ENCODE results near the gene TEX10. TPM values are rescaled to one million over a fixed set of nuclear protein-coding genes. Genes with fewer than 3 reads are reported as not detected.

The TEX10 gene
- total RNA-seq, 2 experiments from 2014 or later = 26.6 to 30.2 TPM

GRCh38 chr9:100315561-100315960 lies 37.2 kb downstream of the TEX10 start:
- Mint-ChIP-seq H3K27ac (no peak overlapping the region), H3K4me1 (ENCODE audit: low read depth) (peaks cover 33% of the 10 kb centered on the region), H3K27me3 (no peaks in the 10 kb centered on the region), H3K9me3 (peaks cover 4% of the 10 kb centered on the region), H3K4me3 (no peak overlapping the region), H3K36me3 (ENCODE audit: low read depth) (peaks cover 70% of the 10 kb centered on the region)
- ATAC-seq (no peak), DNase-seq (no peak)
- POLR2A ChIA-PET = no interaction called here
- intact Hi-C loops (cut with micrococcal nuclease) = no loop called here
- TF ChIP-seq, protein P1, sequence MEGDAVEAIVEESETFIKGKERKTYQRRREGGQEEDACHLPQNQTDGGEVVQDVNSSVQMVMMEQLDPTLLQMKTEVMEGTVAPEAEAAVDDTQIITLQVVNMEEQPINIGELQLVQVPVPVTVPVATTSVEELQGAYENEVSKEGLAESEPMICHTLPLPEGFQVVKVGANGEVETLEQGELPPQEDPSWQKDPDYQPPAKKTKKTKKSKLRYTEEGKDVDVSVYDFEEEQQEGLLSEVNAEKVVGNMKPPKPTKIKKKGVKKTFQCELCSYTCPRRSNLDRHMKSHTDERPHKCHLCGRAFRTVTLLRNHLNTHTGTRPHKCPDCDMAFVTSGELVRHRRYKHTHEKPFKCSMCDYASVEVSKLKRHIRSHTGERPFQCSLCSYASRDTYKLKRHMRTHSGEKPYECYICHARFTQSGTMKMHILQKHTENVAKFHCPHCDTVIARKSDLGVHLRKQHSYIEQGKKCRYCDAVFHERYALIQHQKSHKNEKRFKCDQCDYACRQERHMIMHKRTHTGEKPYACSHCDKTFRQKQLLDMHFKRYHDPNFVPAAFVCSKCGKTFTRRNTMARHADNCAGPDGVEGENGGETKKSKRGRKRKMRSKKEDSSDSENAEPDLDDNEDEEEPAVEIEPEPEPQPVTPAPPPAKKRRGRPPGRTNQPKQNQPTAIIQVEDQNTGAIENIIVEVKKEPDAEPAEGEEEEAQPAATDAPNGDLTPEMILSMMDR (IDR thresholded peaks at IDR 0.05) = no peak
- CTCF ChIA-PET = no interaction called here

DNA sequence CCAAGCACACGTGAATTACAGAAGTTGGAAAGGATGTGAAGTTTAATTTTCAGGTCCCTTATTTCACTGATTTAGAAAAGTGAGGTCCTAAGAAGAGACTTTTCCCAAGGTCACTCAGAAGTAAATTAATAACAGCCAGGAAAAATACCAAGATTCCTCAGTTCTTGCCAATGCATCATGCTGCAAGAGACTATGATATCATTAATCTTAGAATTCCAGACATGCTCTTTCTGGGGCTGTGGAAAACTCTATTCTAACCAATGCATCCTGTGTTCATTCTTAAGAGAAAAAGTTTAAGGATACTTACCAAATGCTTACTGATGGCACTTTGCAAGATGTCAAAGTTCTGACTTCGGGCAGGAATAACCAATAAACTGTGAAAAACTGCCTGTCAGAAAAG lies 42.8 kb downstream of the TEX10 start:
- intact Hi-C loops (cut with micrococcal nuclease) = no loop called here
- DNase-seq = no peak
- H3K9me3 Mint-ChIP-seq = peaks cover 4% of the 10 kb centered on the region
- no peak overlapping the region for H3K27ac Mint-ChIP-seq
- H3K27me3 Mint-ChIP-seq = no peaks in the 10 kb centered on the region
- ChIA-PET CTCF (no interaction called here), POLR2A (no interaction called here)
- ATAC-seq = no peak
- peaks cover 69% of the 10 kb centered on the region for H3K36me3 Mint-ChIP-seq (ENCODE audit: low read depth)
- peaks cover 26% of the 10 kb centered on the region for H3K4me1 Mint-ChIP-seq (ENCODE audit: low read depth)
- TF ChIP-seq, protein P1 (IDR thresholded peaks at IDR 0.05) = no peak
- H3K4me3 Mint-ChIP-seq = no peak overlapping the region

- Mint-ChIP-seq H3K27ac (peak overlapping the region; percentile 9), H3K4me1 (ENCODE audit: low read depth) (peaks cover 29% of the 10 kb centered on the region), H3K36me3 (ENCODE audit: low read depth) (peaks cover 68% of the 10 kb centered on the region), H3K4me3 (no peak overlapping the region), H3K9me3 (peaks cover 4% of the 10 kb centered on the region), H3K27me3 (no peaks in the 10 kb centered on the region)
- ATAC-seq = no peak
- CTCF ChIA-PET = no interaction called here
- TF ChIP-seq, protein P1 (IDR thresholded peaks at IDR 0.05) = no peak
- POLR2A ChIA-PET = no interaction called here
- intact Hi-C loops (cut with micrococcal nuclease) = no loop called here
- DNase-seq = no peak
These were observed 43.7 kb downstream of the TEX10 start for GRCh38 chr9:100308965-100309564.

GRCh38 chr9:100307080-100307479 lies 45.7 kb downstream of the TEX10 start:
- no peak for DNase-seq
- H3K27ac Mint-ChIP-seq = no peak overlapping the region
- POLR2A ChIA-PET = no interaction called here
- peaks cover 23% of the 10 kb centered on the region for H3K4me1 Mint-ChIP-seq (ENCODE audit: low read depth)
- H3K4me3 Mint-ChIP-seq = no peak overlapping the region
- TF ChIP-seq, protein P1 (IDR thresholded peaks at IDR 0.05) = no peak
- CTCF ChIA-PET = no interaction called here
- H3K36me3 Mint-ChIP-seq (ENCODE audit: low read depth) = peaks cover 76% of the 10 kb centered on the region
- no peaks in the 10 kb centered on the region for H3K27me3 Mint-ChIP-seq
- peaks cover 4% of the 10 kb centered on the region for H3K9me3 Mint-ChIP-seq
- intact Hi-C loops (cut with micrococcal nuclease) = no loop called here
- ATAC-seq = no peak

DNA sequence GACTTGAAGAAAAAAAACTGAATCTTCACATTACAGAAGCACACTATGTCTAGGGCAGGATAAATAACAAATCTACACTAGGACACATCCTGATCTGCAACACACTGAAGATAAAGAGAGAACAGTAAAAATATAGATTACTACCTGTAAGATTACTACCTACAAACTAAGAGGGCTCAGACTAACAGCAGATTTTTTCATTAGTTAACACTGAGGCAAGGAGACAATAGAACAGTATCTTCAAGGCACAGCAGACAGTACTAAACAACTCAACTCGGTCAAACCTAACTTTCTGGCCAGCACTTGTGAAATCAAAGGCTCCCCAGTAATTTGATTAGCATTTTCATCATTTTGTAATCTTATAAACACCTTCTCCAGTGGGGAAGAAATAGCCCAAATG lies 46.5 kb downstream of the TEX10 start:
- ChIA-PET CTCF (no interaction called here), POLR2A (no interaction called here)
- Mint-ChIP-seq H3K27me3 (no peaks in the 10 kb centered on the region), H3K9me3 (peaks cover 3% of the 10 kb centered on the region), H3K4me3 (no peak overlapping the region), H3K27ac (no peak overlapping the region), H3K36me3 (ENCODE audit: low read depth) (peaks cover 77% of the 10 kb centered on the region), H3K4me1 (ENCODE audit: low read depth) (peaks cover 17% of the 10 kb centered on the region)
- TF ChIP-seq, protein P1 (IDR thresholded peaks at IDR 0.05) = no peak
- intact Hi-C loops (cut with micrococcal nuclease) = no loop called here
- ATAC-seq (no peak), DNase-seq (no peak)

All from activated CD8-positive, alpha-beta T cell treated with anti-CD3 and anti-CD28 coated beads for 36 hours (primary cell).